Activated T-cell treated with anti-CD3 and anti-CD28 coated beads, Interleukin-2, amount 50 U/mL, for 4 hours (primary cell): ENCODE data around the gene PTPRM. TPM values are rescaled to one million over a fixed set of nuclear protein-coding genes. Genes with fewer than 3 reads are reported as not detected.

Experiments used
- ATAC-seq, 2 donors: fragments of 200-7000 bp; cut with Tn5 transposase; one replicate each; pipeline ENCODE4 v1.10.0; 2021
- DNase-seq: peaks from one replicate; pipeline ENCODE4 v3.0.0-alpha.2; 2020
- H3K27me3 Mint-ChIP-seq: one replicate; pipeline ENCODE4 v1.8.0; 2021; ENCODE audit warnings: low read depth, mixed read lengths
- H3K36me3 Mint-ChIP-seq: one replicate; pipeline ENCODE4 v1.8.0; 2022; ENCODE audit warnings: mixed read lengths; ENCODE audit not compliant: insufficient read depth
- H3K4me1 Mint-ChIP-seq: one replicate; pipeline ENCODE4 v1.8.0; 2021; ENCODE audit warnings: low read depth, mixed read lengths
- H3K4me3 Mint-ChIP-seq: one replicate; pipeline ENCODE4 v1.8.0; 2021; ENCODE audit warnings: mild to moderate bottlenecking, moderate library complexity, mixed read lengths
- H3K9me3 Mint-ChIP-seq: one replicate; pipeline ENCODE4 v1.8.0; 2021; ENCODE audit warnings: mixed read lengths
- total RNA-seq, 3 donors: library from RNA; stranded (reverse); gene quantifications; one replicate each; pipeline ENCODE4 v1.2.1, GENCODE V29; 2021

PTPRM gene
- total RNA-seq, 3 donors from 2014 or later = 1.5 to 3.5 (median 2.3) TPM

DNA sequence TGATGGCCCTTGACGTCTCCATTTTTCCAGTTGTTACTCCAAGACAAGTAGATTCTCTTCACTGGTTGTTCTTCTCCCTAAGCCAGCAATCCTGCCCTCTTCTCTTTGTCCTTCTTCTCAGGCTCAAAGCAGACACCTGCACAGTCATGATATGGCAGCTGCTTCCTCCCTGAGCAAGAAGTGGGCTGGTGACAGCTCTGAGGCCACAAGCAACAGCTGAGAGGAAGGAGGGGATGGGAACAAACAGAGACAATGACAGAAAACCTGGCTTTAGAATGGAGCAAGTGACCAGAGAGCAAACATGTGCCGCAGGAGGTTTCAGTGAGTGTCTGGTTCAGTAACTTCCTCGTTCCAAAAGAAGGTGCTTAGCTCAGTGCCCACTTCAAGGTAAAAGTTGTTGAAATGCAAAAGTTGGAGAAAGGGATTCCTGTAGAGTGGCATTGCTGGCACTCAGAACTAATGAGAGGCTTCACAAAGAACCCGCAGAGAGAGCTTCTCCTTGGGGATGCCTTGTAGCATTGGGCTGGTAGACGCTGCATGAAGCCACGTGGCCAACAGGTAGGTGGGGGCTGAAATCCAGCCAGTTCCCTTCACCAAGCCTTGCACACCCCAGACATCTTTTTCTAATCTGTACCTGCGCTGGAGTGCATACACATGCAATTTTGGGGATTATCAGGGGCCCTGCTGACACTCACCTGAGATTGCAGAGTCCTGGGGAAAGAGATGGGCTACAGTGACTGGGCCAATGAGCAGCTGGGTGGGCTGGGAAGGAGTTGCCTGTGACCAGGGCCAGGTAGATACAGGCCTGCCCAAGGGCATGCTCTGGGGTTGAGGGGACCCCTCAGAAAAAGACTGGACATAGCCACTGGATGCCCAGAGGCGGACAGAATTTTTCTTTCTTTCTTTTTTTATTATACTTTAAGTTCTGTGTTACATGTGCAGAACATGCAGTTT is 888.8 kb downstream of the PTPRM start:
- DNase-seq (no peak), ATAC-seq (no peak)
- Mint-ChIP-seq H3K27me3 (peaks cover 7% of the 10 kb centered on the region), H3K4me3 (no peak overlapping the region), H3K4me1 (no peaks in the 10 kb centered on the region), H3K9me3 (no peaks in the 10 kb centered on the region), H3K36me3 (no peaks in the 10 kb centered on the region)
